SK-N-SH treated with all-trans-retinoic acid at 6 μM for 48 hours (cell line): ENCODE measurements around the gene POLG.

Experiments
- ATAC-seq: fragments of 200-7000 bp; cut with Tn5 transposase; 3 replicates; pipeline ENCODE4 v1.9.1; 2020; ENCODE audit warnings: mild to moderate bottlenecking, moderate library complexity
- ARNTL ChIP-seq: fragments of 450-650 bp; formaldehyde crosslinking; IDR thresholded peaks from 2 replicates; pipeline ENCODE4 v1.5.0; 2020; ENCODE audit warnings: low read depth, mild to moderate bottlenecking, moderate library complexity, borderline replicate concordance
- BACH2 ChIP-seq: fragments of 250-450 bp; sonication (Bioruptor Pico); IDR thresholded peaks from 2 replicates; pipeline ENCODE4 v1.9.0; 2021; ENCODE audit warnings: mild to moderate bottlenecking, borderline replicate concordance
- CREB5 ChIP-seq: fragments of 250-450 bp; sonication (Bioruptor Pico); IDR thresholded peaks from 2 replicates; pipeline ENCODE4 v1.5.1; 2020; ENCODE audit warnings: low read depth, mild to moderate bottlenecking, moderate library complexity
- CSRNP3 ChIP-seq: fragments of 250-450 bp; sonication (Bioruptor Pico); IDR thresholded peaks from 2 replicates; pipeline ENCODE4 v1.5.1; 2021; ENCODE audit warnings: mild to moderate bottlenecking, moderate library complexity
- ESRRG ChIP-seq: fragments of 250-450 bp; sonication (Bioruptor Pico); IDR thresholded peaks from 2 replicates; pipeline ENCODE4 v1.6.1; 2021; ENCODE audit warnings: mild to moderate bottlenecking
- GLIS3 ChIP-seq: fragments of 250-450 bp; sonication (Bioruptor Pico); IDR thresholded peaks from 2 replicates; pipeline ENCODE4 v1.5.0; 2020; ENCODE audit warnings: mild to moderate bottlenecking, moderate library complexity
- ISL1 ChIP-seq: fragments of 250-450 bp; sonication (Bioruptor Pico); IDR thresholded peaks from 2 replicates; pipeline ENCODE4 v2.1.2; 2022; ENCODE audit warnings: mild to moderate bottlenecking, moderate library complexity
- OSR1 ChIP-seq: fragments of 250-450 bp; sonication (Bioruptor Pico); IDR thresholded peaks from 2 replicates; pipeline ENCODE4 v1.8.0; 2022; ENCODE audit warnings: moderate library complexity, mild to moderate bottlenecking, inconsistent platforms
- PATZ1 ChIP-seq: fragments of 250-450 bp; sonication (Bioruptor Pico); IDR thresholded peaks from 2 replicates; pipeline ENCODE4 v1.8.0; 2020; ENCODE audit warnings: mild to moderate bottlenecking, moderate library complexity, borderline replicate concordance
- POU6F1 ChIP-seq: fragments of 250-450 bp; sonication (Bioruptor Pico); IDR thresholded peaks from 2 replicates; pipeline ENCODE4 v1.8.0; 2021; ENCODE audit warnings: low read depth, mild to moderate bottlenecking, moderate library complexity, borderline replicate concordance
- PPARA ChIP-seq: fragments of 250-450 bp; sonication (Bioruptor Pico); IDR thresholded peaks from 2 replicates; pipeline ENCODE4 v1.5.0; 2020; ENCODE audit warnings: mild to moderate bottlenecking, borderline replicate concordance
- RARB ChIP-seq: fragments of 250-450 bp; sonication (Bioruptor Pico); IDR thresholded peaks from 2 replicates; pipeline ENCODE4 v1.8.0; 2021; ENCODE audit warnings: mild to moderate bottlenecking, moderate library complexity
- SNAI2 ChIP-seq: fragments of 250-450 bp; sonication (Bioruptor Pico); IDR thresholded peaks from 2 replicates; pipeline ENCODE4 v1.5.0; 2020; ENCODE audit warnings: mild to moderate bottlenecking, moderate library complexity
- TCF4 ChIP-seq: fragments of 250-450 bp; sonication (Bioruptor Pico); IDR thresholded peaks from 2 replicates; pipeline ENCODE4 v1.8.0; 2021; ENCODE audit warnings: mild to moderate bottlenecking, moderate library complexity, borderline replicate concordance
- TOX ChIP-seq: fragments of 250-450 bp; sonication (Bioruptor Pico); IDR thresholded peaks from 2 replicates; pipeline ENCODE4 v1.8.0; 2021; ENCODE audit warnings: mild to moderate bottlenecking, moderate library complexity, borderline replicate concordance
- ZC3H10 ChIP-seq: fragments of 250-450 bp; sonication (Bioruptor Pico); IDR thresholded peaks from 2 replicates; pipeline ENCODE4 v1.5.1; 2021; ENCODE audit warnings: mild to moderate bottlenecking, moderate library complexity
- ZFP3 ChIP-seq: fragments of 250-450 bp; sonication (Bioruptor Pico); IDR thresholded peaks from 2 replicates; pipeline ENCODE4 v1.5.0; 2020; ENCODE audit warnings: mild to moderate bottlenecking, moderate library complexity
- ZFP30 ChIP-seq: fragments of 450-650 bp; formaldehyde crosslinking; IDR thresholded peaks from 2 replicates; pipeline ENCODE4 v1.5.0; 2022; ENCODE audit warnings: mild to moderate bottlenecking, moderate library complexity
- ZNF565 ChIP-seq: fragments of 450-650 bp; formaldehyde crosslinking; conservative IDR thresholded peaks from 2 replicates; pipeline ENCODE4 v1.5.0; 2020; ENCODE audit warnings: low read depth, mild to moderate bottlenecking, moderate library complexity
- ZNF70 ChIP-seq: fragments of 450-650 bp; formaldehyde crosslinking; IDR thresholded peaks from 2 replicates; pipeline ENCODE4 v1.5.0; 2020; ENCODE audit warnings: mild to moderate bottlenecking, moderate library complexity
- ZNF8 ChIP-seq: fragments of 450-650 bp; formaldehyde crosslinking; IDR thresholded peaks from 2 replicates; pipeline ENCODE4 v1.5.0; 2020; ENCODE audit warnings: mild to moderate bottlenecking, moderate library complexity

The POLG gene

GRCh38 chr15:89365462-89366065 is 30.9 kb upstream of the POLG start (continued):
- TF ChIP-seq ZNF565 (no peak), BACH2 (CRISPR knock-in tag) (no peak)

- TF ChIP-seq ESRRG (CRISPR knock-in tag) (no peak), SNAI2 (CRISPR knock-in tag) (no peak), ARNTL (CRISPR knock-in tag) (no peak), ZNF70 (CRISPR knock-in tag) (no peak), RARB (CRISPR knock-in tag) (no peak), CREB5 (CRISPR knock-in tag) (no peak), PPARA (CRISPR knock-in tag) (no peak), ISL1 (no peak), TOX (no peak)
- no peak for ATAC-seq
Observed at GRCh38 chr15:89364741-89365450, 30.3 kb upstream of the POLG start.

- TF ChIP-seq TCF4 (CRISPR knock-in tag) (no peak), ZFP3 (CRISPR knock-in tag) (no peak), ZFP30 (CRISPR knock-in tag) (no peak), ZC3H10 (CRISPR knock-in tag) (no peak), CSRNP3 (CRISPR knock-in tag) (no peak), ESRRG (CRISPR knock-in tag) (no peak), POU6F1 (CRISPR knock-in tag) (no peak), BACH2 (CRISPR knock-in tag) (no peak), PATZ1 (no peak), CREB5 (CRISPR knock-in tag) (no peak), GLIS3 (CRISPR knock-in tag) (no peak), ISL1 (no peak), ZNF70 (CRISPR knock-in tag) (no peak), TOX (no peak), ARNTL (CRISPR knock-in tag) (no peak), ZNF8 (CRISPR knock-in tag) (no peak), RARB (CRISPR knock-in tag) (no peak), OSR1 (CRISPR knock-in tag) (no peak)
- ATAC-seq: no peak
Observed at GRCh38 chr15:89364341-89364740, 29.7 kb upstream of the POLG start.

GRCh38 chr15:89363770-89364169 is 29.1 kb upstream of the POLG start:
- TF ChIP-seq RARB (CRISPR knock-in tag) (no peak), TCF4 (CRISPR knock-in tag) (no peak), ARNTL (CRISPR knock-in tag) (no peak), ISL1 (no peak), CSRNP3 (CRISPR knock-in tag) (no peak), ESRRG (CRISPR knock-in tag) (no peak), POU6F1 (CRISPR knock-in tag) (no peak), GLIS3 (CRISPR knock-in tag) (no peak)
- ATAC-seq: no peak
